NCI-H2171 treated with DMSO at 0.1 percent for 48 hours (cell line): ENCODE results near the gene PPP3CA.
"Not testable (repeated sequence)": the region's sequence is repeated elsewhere in the genome, so short reads cannot be mapped to it uniquely, and the experiment has no call there.

Source experiments
- DNase-seq: peaks from one replicate; lab custom pipeline; 2025; lab: John Stamatoyannopoulos, UW

The PPP3CA gene

GRCh38 chr4:101254776-101255175 is 92.5 kb downstream of the PPP3CA start:
- DNase-seq: no peak

GRCh38 chr4:101253121-101253520 is 94.2 kb downstream of the PPP3CA start:
- DNase-seq: peak; percentile 13

GRCh38 chr4:101252721-101253120 is 94.6 kb downstream of the PPP3CA start:
- peak; percentile 67 for DNase-seq

GRCh38 chr4:101251261-101251660 is 96.1 kb downstream of the PPP3CA start:
- DNase-seq: no peak

- DNase-seq: no peak
Observed at GRCh38 chr4:101244349-101244748, 103.0 kb downstream of the PPP3CA start.

DNA sequence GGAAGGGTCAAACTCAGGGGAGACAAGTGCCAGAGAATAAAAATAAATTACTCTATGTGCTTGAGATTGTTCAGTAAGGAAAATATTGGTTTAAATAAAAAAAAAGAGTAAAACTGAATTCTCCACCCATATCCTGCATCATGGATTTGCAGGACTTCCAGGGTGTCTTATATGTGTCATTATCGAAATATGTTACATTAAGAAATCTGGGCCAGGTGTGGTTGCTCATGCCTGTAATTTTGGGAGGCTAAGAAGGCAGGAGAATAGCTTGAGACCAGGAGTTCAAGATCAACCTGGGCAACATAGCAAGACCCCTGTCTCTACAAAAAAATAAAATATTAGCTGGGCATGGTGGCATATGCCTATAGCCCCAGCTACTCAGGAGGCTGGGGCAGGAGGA is 104.9 kb downstream of the PPP3CA start:
- no peak for DNase-seq

DNA sequence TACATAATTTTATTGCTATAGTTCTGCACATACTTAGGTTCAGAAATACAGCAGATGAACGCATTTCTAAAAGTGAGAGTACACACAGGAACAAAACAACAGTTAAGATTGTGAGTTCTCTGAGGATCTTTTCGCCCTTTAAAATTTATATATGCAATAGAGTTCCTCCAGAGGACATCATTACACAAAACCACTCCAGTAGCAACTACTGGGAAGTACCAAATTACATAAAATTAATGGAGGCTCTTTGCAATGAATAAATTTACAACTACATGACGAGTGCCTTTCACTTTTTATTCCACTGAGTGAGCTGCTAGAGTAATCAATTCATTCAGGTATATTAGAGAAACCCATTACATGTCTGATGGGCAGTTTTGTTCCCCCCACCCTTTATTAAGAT is 107.2 kb downstream of the PPP3CA start:
- DNase-seq: no peak

- no peak for DNase-seq
Observed at GRCh38 chr4:101239665-101240064, 107.7 kb downstream of the PPP3CA start.

DNA sequence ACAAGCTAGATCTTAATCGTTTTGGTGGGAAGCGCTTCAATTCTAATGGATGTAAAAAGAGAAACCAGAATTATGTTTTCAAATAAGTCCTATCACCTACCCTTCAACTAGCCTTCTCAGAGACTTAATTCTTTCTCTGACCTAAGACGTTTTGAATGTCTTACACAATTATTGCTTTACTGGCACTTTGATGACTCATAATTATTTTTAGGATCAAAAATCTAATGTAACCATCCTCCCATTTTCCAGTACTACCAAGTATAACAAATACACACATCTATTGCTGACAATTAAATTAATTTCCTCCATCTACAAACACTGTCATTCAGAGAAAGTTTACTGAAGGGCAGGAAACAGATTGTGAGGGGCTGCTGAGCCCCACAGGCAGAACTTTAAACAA is 108.6 kb downstream of the PPP3CA start:
- DNase-seq: no peak

DNA sequence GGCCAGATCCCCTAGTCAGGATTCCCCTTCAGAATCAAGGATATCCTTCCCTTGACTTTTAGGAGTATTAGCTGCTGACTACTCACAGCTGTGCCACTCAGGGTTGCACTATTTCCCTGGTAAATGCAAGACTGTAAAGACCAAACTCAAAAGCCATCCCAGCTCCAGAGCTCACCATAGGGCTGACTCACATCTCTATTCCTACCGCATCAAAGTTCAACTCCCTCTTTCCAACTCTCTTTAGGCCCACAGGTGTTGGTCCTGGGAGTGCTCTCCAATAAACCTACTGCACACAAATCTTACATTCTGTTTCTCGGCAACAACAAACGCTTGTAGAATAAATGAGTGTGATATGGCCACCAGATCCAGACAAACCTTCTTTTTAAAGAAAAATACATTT is 109.6 kb downstream of the PPP3CA start:
- no peak for DNase-seq

DNA sequence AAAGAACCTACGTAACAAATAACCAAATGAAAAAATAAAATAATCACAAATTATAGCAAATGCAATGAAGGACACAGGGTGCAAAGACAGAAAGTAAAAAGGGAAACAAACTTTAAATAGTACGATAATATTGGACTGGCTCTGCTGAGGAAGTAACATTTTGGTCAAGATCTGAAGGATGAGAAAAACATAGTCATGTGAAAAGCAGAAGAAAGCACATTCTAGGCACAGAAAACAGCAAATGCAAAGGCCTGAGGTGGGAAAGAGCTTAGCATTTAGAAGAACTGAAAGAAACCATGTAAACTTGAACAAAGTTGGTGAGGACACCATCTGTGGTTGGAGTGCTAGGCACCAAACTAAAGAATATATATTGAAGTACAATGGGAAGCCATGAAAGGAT is 111.2 kb downstream of the PPP3CA start:
- no peak for DNase-seq

- not testable (repeated sequence) for DNase-seq
Observed at GRCh38 chr4:101234141-101234540, 113.2 kb downstream of the PPP3CA start.

DNA sequence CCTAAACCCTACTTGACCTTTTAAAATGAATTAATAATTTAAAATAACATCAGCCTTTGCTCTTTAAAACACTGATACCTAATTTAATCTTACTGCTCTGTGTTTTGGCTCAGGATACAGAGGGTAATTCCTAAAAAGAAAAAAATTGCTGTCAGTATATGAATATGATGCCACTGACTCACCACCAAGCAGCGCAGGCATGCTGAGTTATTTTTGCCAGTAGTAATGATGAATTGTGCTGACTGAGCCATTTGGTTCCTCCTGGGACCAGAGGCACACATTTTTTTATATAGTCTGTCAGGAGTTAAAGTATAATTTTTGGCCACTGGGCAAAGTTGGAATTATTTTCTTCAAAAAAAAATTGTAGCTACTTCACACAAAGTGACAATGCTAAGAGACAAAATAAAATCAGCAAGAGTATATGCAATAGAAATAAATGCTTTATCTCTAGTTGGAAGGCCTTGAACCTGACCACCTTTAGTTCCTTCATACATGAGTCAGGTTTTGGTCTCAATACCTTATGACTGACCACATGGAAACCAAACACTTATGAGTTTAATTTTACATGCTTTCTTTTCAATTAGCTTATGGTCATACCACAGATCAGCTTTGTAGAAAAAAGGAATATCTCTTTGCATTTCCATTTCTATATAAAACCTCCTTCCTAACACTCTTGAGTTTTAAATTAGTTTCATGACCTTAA is 115.1 kb downstream of the PPP3CA start:
- peak; percentile 6 for DNase-seq

GRCh38 chr4:101230801-101231426 is 116.4 kb downstream of the PPP3CA start:
- DNase-seq: peak; percentile 1

- DNase-seq: no peak
Observed at GRCh38 chr4:101229116-101229515, 118.2 kb downstream of the PPP3CA start.

DNA sequence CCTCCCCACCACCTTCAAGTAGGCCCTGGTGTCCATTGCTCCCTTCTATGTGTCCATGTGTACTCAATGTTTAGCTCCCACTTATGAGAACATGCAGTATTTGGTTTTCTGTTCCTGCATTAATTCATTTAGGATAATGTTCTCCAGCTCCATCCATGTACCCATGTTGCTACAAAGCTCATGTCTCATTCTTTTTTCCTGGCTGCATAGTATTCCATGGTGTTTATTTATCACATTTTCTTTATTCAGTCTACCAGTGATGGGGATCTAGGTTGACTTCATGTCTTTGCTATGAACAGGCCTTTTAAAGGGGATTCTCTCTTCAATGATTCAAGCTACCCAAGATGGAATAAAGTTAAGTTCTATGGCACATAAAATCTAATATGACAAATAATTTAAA is 119.6 kb downstream of the PPP3CA start:
- no peak for DNase-seq

GRCh38 chr4:101224358-101225218 is 122.7 kb downstream of the PPP3CA start:
- no peak for DNase-seq

GRCh38 chr4:101222156-101222845 is 125.0 kb downstream of the PPP3CA start:
- no peak for DNase-seq

GRCh38 chr4:101221294-101221693 is 126.0 kb downstream of the PPP3CA start:
- DNase-seq: no peak

DNA sequence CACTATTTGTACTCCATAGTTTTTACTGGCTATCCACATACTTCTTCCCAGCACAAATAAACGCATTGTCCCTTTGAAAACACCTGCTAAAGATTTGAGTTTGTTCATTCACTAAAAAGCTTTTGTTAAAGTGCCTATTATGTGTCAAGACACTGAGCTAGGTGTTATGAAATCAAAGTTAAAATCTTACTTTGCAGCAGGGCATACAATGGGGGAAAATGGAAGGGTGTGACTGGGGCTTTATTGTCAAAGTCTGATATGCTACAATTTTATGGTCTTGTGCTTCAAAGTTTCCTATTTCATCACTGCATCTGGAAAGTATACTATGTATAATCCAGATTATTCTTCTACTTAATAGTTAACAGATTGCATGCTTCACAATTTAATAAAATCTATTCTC is 128.4 kb downstream of the PPP3CA start:
- DNase-seq: no peak

GRCh38 chr4:101218346-101218745 is 129.0 kb downstream of the PPP3CA start:
- no peak for DNase-seq

- DNase-seq: no peak
Observed at GRCh38 chr4:101217353-101218031, 129.8 kb downstream of the PPP3CA start.
